Smooth muscle cell (in vitro differentiated cells): ENCODE results near the gene METTL15. TPM values are rescaled to one million over a fixed set of nuclear protein-coding genes. Genes with fewer than 3 reads are reported as not detected.

Source experiments
- DNase-seq: peaks from one replicate; lab custom pipeline; 2025; ENCODE audit not compliant: unreplicated experiment; lab: John Stamatoyannopoulos, UW
- H2AFZ ChIP-seq: fragments of 200-600 bp; sonication (generic); 2 replicates; pipeline ENCODE4 v1.6.0; 2016; ENCODE audit warnings: antibody characterized with exemption, low read depth, mild to moderate bottlenecking
- H3F3A ChIP-seq: fragments of 200-600 bp; sonication (generic); 2 replicates; pipeline ENCODE4 v1.6.0; 2017; ENCODE audit warnings: antibody characterized with exemption, low read depth
- H3K27ac ChIP-seq: fragments of 200-600 bp; sonication (generic); 2 replicates; pipeline ENCODE4 v1.5.1; 2016; ENCODE audit warnings: low read depth, mild to moderate bottlenecking
- H3K27me3 ChIP-seq: fragments of 200-600 bp; sonication (generic); 2 replicates; pipeline ENCODE4 v1.6.1; 2016; ENCODE audit warnings: low read depth, mild to moderate bottlenecking
- H3K36me3 ChIP-seq: fragments of 200-600 bp; sonication (generic); 2 replicates; pipeline ENCODE4 v1.5.1; 2016; ENCODE audit warnings: low read depth
- H3K4me1 ChIP-seq: fragments of 200-600 bp; sonication (generic); 2 replicates; pipeline ENCODE4 v1.5.1; 2016; ENCODE audit warnings: low read depth
- H3K4me2 ChIP-seq: fragments of 200-600 bp; sonication (generic); 2 replicates; pipeline ENCODE4 v1.6.0; 2016; ENCODE audit warnings: mild to moderate bottlenecking
- H3K4me3 ChIP-seq: fragments of 200-600 bp; sonication (generic); 2 replicates; pipeline ENCODE4 v1.5.1; 2016; ENCODE audit warnings: mild to moderate bottlenecking
- H3K79me2 ChIP-seq: fragments of 200-600 bp; sonication (generic); 2 replicates; pipeline ENCODE4 v1.6.0; 2016; ENCODE audit warnings: low read depth, mild to moderate bottlenecking
- H3K9ac ChIP-seq: fragments of 200-600 bp; sonication (generic); 2 replicates; pipeline ENCODE4 v1.6.0; 2016; ENCODE audit warnings: low read depth
- H3K9me3 ChIP-seq: fragments of 200-600 bp; sonication (generic); replicated peaks from 2 replicates; pipeline ENCODE4 v1.5.1; 2016; ENCODE audit warnings: low read depth
- H4K20me1 ChIP-seq: fragments of 200-600 bp; sonication (generic); 2 replicates; pipeline ENCODE4 v1.6.0; 2016; ENCODE audit warnings: low read depth
- CTCF ChIP-seq: fragments of 200-600 bp; sonication (generic); IDR thresholded peaks from 2 replicates; pipeline ENCODE4 v1.5.1; 2017; ENCODE audit warnings: borderline replicate concordance, mild to moderate bottlenecking, antibody characterized with exemption; ENCODE audit not compliant: insufficient read depth, poor library complexity, severe bottlenecking
- whole genome bisulfite sequencing: methylation state at CpG from one replicate; pipeline ENCODE4 v1.1.7; 2016; ENCODE audit warnings: low lambda C conversion rate; 5-methylcytosine and 5-hydroxymethylcytosine counted together
- polyA plus RNA-seq: library from polyadenylated mRNA; unstranded; fragments of >200 nt; fragmentation: Nextera tagmentation; extraction: Ambion mirVana; gene quantifications from 2 replicates; pipeline ENCODE4 v1.2.1, GENCODE V29; 2016
- total RNA-seq: library from RNA; depleted of rRNA; stranded (reverse); fragments of >200 nt; gene quantifications from 2 replicates; pipeline ENCODE4 v1.2.3, GENCODE V29; 2014

The METTL15 gene
- total and polyA plus RNA-seq, 2 experiments from 2014 or later: 8.1 to 26.1 TPM

GRCh38 chr11:28152743-28153142 lies 44.6 kb downstream of the METTL15 start:
- no peaks in the 10 kb centered on the region for H3K27me3 ChIP-seq
- no peak for TF ChIP-seq CTCF
- no peak overlapping the region for H3K4me2 ChIP-seq
- H3K4me3 ChIP-seq: no peak overlapping the region
- no peak overlapping the region for H3K27ac ChIP-seq
- no peak overlapping the region for H2AFZ ChIP-seq
- WGBS: 96% methylated on average over 2 of the region's 2 CpGs
- no peak overlapping the region for H3K9ac ChIP-seq
- no peaks in the 10 kb centered on the region for H3K36me3 ChIP-seq
- peaks cover 8% of the 10 kb centered on the region for H3K4me1 ChIP-seq
- H4K20me1 ChIP-seq: no peaks in the 10 kb centered on the region
- H3F3A ChIP-seq: no peaks in the 10 kb centered on the region
- DNase-seq: no peak
- no peaks in the 10 kb centered on the region for H3K79me2 ChIP-seq
- H3K9me3 ChIP-seq: no peaks in the 10 kb centered on the region

GRCh38 chr11:28153586-28153985 lies 45.4 kb downstream of the METTL15 start:
- TF ChIP-seq CTCF: no peak
- DNase-seq: no peak
- no peak overlapping the region for H2AFZ ChIP-seq

DNA sequence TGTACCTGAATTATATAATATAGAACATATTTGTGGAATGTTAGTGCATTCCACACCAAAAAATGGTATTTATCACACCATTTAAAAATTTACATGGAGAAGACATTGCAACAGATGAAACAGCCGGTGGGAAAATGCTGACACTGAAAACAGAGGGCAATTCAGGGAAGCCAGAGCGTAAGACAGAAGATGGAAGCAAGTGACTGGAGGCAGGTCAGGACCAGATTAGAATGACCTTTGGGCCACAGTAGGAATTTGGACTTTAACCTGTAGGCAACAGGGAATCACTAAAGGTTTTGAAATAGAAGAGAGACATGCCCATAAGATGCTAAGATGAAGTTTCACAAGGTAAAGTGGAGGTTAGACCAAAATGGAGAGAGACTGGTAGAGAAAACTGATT lies 60.5 kb downstream of the METTL15 start:
- H4K20me1 ChIP-seq: no peaks in the 10 kb centered on the region
- TF ChIP-seq CTCF: no peak
- peaks cover 7% of the 10 kb centered on the region for H3K4me1 ChIP-seq
- H3K27ac ChIP-seq: no peak overlapping the region
- H3K36me3 ChIP-seq: no peaks in the 10 kb centered on the region
- peaks cover 6% of the 10 kb centered on the region for H3K9me3 ChIP-seq
- no peaks in the 10 kb centered on the region for H3F3A ChIP-seq
- no peak overlapping the region for H2AFZ ChIP-seq
- WGBS: 91% methylated on average over 2 of the region's 2 CpGs
- H3K27me3 ChIP-seq: no peaks in the 10 kb centered on the region
- no peak overlapping the region for H3K4me2 ChIP-seq
- no peaks in the 10 kb centered on the region for H3K79me2 ChIP-seq
- no peak for DNase-seq
- no peak overlapping the region for H3K9ac ChIP-seq
- no peak overlapping the region for H3K4me3 ChIP-seq

More at GRCh38 chr11:28153586-28153985, 45.4 kb downstream of the METTL15 start:
- H3K4me3 ChIP-seq: no peak overlapping the region
- no peaks in the 10 kb centered on the region for H4K20me1 ChIP-seq
- no peaks in the 10 kb centered on the region for H3K79me2 ChIP-seq
- H3K4me2 ChIP-seq: no peak overlapping the region
- no peaks in the 10 kb centered on the region for H3K27me3 ChIP-seq
- H3K27ac ChIP-seq: no peak overlapping the region
- H3K4me1 ChIP-seq: peaks cover 8% of the 10 kb centered on the region
- WGBS: 91% methylated on average over 2 of the region's 2 CpGs
- no peaks in the 10 kb centered on the region for H3K9me3 ChIP-seq
- H3K36me3 ChIP-seq: no peaks in the 10 kb centered on the region
- H3F3A ChIP-seq: no peaks in the 10 kb centered on the region
- no peak overlapping the region for H3K9ac ChIP-seq

DNA sequence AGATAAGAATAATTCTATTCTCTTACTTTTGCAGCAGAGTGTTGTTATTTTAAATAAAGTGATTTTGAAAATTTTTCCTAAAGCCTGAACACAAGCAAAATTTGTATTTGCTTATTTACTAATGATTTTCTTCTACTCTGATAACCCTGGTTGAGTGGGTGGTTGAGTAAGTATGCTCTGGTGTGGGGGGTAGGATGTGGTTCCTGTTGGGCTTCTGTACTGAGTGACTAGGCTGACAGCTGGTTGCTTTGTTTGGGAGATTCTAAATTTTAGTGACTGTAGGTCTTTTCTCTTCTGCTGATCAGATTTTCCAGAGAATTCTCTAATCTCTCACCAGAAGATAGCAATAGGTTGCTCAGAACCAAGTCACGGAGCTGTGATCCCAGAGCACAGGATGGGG lies 61.6 kb downstream of the METTL15 start:
- no peaks in the 10 kb centered on the region for H3F3A ChIP-seq
- peak overlapping the region; percentile 49 for H3K27ac ChIP-seq
- no peaks in the 10 kb centered on the region for H3K79me2 ChIP-seq
- H3K9me3 ChIP-seq: peaks cover 6% of the 10 kb centered on the region
- no peak overlapping the region for H3K4me3 ChIP-seq
- H3K27me3 ChIP-seq: no peaks in the 10 kb centered on the region
- DNase-seq: no peak
- H3K4me1 ChIP-seq: peaks cover 7% of the 10 kb centered on the region
- WGBS: 43% methylated on average over 1 of the region's 1 CpG
- H3K36me3 ChIP-seq: no peaks in the 10 kb centered on the region
- no peak overlapping the region for H3K9ac ChIP-seq
- TF ChIP-seq CTCF: no peak
- no peaks in the 10 kb centered on the region for H4K20me1 ChIP-seq
- H2AFZ ChIP-seq: no peak overlapping the region
- peak overlapping the region; percentile 78 for H3K4me2 ChIP-seq
